ENCODE results near the gene TMPRSS11D.

TMPRSS11D gene
- 0 reads per million in 2 donors for total RNA-seq

GRCh38 chr4:67883902-67884301 is at the start of gene TMPRSS11D:
Gene TMPRSS11D, minus strand, starts transcription at chr4:67884002. Its CDS starts 69 bp downstream, at chr4:67883933.
- DNase-seq = no peak

- DNase-seq = no peak
Measured at GRCh38 chr4:67933038-67933437, 49.2 kb upstream of the TMPRSS11D start.

- DNase-seq = no peak
Measured at GRCh38 chr4:67931256-67931655, 47.5 kb upstream of the TMPRSS11D start.

GRCh38 chr4:67929426-67929825 is 45.6 kb upstream of the TMPRSS11D start:
- DNase-seq = no peak

- no peak for DNase-seq
Measured at GRCh38 chr4:67928546-67928945, 44.7 kb upstream of the TMPRSS11D start.

GRCh38 chr4:67927251-67927650 is 43.4 kb upstream of the TMPRSS11D start:
- DNase-seq = no peak

GRCh38 chr4:67926485-67926884 is 42.7 kb upstream of the TMPRSS11D start:
- DNase-seq = no peak

- no peak for DNase-seq
Measured at GRCh38 chr4:67922697-67923096, 38.9 kb upstream of the TMPRSS11D start.

- DNase-seq = no peak
Measured at GRCh38 chr4:67918428-67918827, 34.6 kb upstream of the TMPRSS11D start.

GRCh38 chr4:67915400-67915966 is 31.7 kb upstream of the TMPRSS11D start:
- DNase-seq = no peak

GRCh38 chr4:67912080-67912479 is 28.3 kb upstream of the TMPRSS11D start:
- DNase-seq = no peak

GRCh38 chr4:67911638-67912037 is 27.8 kb upstream of the TMPRSS11D start:
- no peak for DNase-seq

GRCh38 chr4:67911141-67911540 is 27.3 kb upstream of the TMPRSS11D start:
- DNase-seq = no peak

GRCh38 chr4:67910585-67910905 is 26.7 kb upstream of the TMPRSS11D start:
- no peak for DNase-seq

GRCh38 chr4:67909905-67910584 is 26.2 kb upstream of the TMPRSS11D start:
- DNase-seq = no peak

GRCh38 chr4:67907650-67908049 is 23.8 kb upstream of the TMPRSS11D start:
- DNase-seq = no peak

- no peak for DNase-seq
Measured at GRCh38 chr4:67899096-67899495, 15.3 kb upstream of the TMPRSS11D start.

GRCh38 chr4:67897686-67898085 is 13.9 kb upstream of the TMPRSS11D start:
- no peak for DNase-seq

GRCh38 chr4:67896421-67897065 is 12.7 kb upstream of the TMPRSS11D start:
- no peak for DNase-seq

GRCh38 chr4:67894659-67895058 is 10.9 kb upstream of the TMPRSS11D start:
- no peak for DNase-seq

- no peak for DNase-seq
Measured at GRCh38 chr4:67892905-67893304, 9.1 kb upstream of the TMPRSS11D start.

GRCh38 chr4:67892253-67892652 is 8.5 kb upstream of the TMPRSS11D start:
- no peak for DNase-seq

- DNase-seq = no peak
Measured at GRCh38 chr4:67891645-67892044, 7.8 kb upstream of the TMPRSS11D start.

GRCh38 chr4:67886281-67886680 is 2.5 kb upstream of the TMPRSS11D start:
- DNase-seq = no peak

All from T-helper 9 cell (primary cell).